Measurements from ENCODE around the gene DCDC2C.

Gene DCDC2C

DNA sequence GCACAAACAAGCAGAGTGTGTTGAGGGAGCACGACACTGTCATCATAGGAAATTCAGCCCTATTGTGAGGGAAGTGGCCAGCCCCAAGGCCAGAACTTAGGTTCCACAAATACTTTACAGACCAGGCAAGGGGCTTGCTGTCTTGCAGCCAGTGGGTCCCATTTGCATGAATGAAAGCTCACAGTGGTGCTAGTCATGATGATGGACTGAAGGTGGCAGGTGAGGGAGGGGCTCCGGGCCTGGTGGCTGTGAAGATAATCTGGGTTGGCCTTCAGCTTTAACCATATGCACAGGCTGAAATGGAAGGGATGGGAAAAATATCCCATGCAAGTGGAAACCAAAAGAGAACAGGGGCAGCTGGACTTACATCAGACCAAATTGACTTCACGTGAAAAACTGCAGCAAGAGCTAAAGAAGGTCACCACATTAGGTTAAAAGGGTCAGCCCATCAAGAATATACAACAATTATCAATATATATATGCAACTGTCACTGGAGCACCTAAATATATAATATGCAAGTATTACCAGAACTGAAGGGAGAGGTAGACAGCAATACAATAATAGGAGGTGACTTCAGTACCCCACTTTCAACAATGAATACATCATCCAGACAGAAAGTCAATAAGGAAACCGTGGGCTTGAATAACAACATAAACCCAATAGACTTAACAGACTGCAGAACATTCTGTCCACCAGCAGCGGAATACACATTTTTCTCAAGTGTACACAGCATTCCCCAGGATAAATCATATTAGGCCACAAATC is 39.6 kb downstream of the DCDC2C start:
- no peak for DNase-seq (ENCODE audit: extremely low read depth in 1 of 2, low read depth in 1 of 2)

DNA sequence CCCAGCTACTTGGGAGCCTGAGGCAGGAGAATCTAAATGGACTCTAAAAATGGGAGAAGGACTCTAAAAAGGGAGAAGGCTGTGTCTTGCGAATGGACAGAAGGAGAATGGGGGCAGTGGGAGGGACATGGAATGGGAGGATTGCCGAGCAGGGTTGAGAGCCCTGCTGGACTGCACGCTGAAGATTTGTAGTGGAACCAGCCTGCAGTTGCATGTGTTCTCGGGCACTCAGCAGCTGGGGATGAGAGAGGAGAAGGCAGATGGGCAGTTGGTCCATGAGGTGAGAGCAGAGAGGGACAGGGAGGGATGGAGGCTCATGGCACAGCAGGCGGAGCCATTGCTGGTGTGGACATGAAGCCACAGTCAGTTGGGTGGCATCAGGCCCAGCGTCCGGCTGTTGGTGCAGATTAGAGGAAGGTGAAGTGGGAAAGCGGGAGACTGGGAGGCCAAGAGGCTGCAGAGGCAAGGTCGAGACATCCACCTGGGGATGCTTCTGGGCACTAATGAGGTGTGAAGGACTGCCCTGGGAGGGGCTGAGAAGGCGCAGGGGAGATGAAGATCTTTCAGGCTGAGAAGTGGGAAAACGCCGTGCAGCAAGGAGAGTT is 40.7 kb downstream of the DCDC2C start:
- DNase-seq (ENCODE audit: extremely low read depth in 1 of 2, low read depth in 1 of 2) = no peak

DNA sequence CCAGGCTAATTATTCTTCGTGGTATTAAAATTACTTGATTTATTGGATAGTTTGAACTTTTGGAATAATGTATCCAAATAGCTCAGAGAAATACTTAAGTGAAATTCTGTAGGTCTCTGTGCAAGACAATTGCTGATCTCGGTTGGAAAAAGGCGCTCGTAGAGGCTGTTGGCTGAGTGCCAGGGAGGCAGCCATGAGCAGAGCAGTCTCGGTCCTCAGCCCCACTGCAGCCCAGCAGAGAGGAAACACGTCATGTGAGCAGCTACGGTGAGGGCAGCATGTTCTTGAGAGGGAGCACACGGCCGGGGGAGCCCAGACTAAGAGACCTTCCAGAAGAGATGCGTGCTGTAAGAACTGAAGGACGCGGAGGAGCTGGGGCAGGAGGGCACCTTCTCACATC is 42.5 kb downstream of the DCDC2C start:
- no peak for DNase-seq (ENCODE audit: extremely low read depth in 1 of 2, low read depth in 1 of 2)

DNA sequence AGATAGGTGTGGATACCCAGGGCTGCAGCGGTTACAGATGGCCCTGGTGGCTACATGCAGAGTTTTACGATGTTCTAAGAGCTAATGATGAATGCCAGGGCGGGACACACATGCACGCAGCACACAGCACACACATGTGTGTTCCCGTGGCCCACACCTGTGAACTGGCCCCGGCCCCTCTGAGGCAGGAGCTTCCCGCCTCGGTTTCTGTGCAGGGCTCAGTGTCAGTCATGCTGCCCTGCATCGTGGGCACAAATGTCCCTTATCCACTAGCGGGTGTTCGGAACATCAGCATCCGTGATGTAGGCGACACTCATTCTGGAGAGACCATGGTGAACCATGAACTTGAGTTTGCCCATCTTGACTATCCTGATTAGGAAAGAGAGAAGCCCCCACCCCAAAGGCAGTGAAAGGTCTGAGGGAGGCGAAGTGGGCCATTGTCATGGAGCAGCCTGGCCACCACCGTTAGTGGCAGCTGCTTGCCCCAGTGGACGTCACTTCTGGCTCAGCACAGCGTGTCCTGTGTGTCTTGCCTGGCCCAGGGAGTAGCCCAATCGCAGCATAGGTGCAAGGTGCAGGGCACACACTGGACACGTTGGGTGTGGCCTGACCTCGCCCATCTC is 43.8 kb downstream of the DCDC2C start:
- DNase-seq (ENCODE audit: extremely low read depth in 1 of 2, low read depth in 1 of 2) = no peak

DNA sequence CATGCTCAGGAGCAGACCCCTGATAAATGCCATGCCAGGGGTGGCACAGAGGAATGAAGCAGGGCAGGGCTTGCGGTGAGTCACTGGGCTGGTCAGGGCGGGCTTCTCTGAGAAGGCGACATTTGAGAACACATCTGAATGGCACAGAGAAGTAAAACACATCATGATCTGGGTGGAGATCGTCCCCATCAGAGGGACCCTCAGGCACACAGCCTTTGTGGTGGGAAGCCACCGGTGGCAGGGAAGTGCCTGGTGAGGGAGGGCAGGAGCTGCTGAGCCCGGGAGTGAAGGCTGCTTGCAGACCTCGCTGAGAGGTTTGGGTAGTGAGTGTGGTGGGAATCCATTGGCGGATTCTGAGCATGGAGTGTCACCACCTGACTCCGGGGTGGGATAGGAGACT is 44.5 kb downstream of the DCDC2C start:
- no peak for DNase-seq (ENCODE audit: extremely low read depth in 1 of 2, low read depth in 1 of 2)

DNA sequence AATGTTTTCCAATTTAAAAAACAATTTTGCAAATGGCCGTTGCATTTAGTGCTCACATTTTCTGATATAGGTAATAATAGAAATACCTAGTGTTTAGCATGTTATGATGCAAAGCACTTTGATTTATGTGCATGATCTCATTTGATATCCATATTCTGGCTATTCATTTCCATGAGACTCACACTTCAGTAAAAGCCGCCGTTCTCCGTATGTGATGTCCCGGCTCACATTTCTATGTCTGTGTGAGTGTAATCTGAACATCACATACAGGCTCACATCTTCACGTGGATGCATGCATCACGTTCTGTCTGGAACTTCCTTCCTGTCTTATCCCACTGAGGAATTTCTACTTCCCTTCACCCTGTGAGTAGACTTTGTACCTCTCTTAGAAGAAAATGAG is 45.8 kb downstream of the DCDC2C start:
- no peak for DNase-seq (ENCODE audit: extremely low read depth in 1 of 2, low read depth in 1 of 2)

DNA sequence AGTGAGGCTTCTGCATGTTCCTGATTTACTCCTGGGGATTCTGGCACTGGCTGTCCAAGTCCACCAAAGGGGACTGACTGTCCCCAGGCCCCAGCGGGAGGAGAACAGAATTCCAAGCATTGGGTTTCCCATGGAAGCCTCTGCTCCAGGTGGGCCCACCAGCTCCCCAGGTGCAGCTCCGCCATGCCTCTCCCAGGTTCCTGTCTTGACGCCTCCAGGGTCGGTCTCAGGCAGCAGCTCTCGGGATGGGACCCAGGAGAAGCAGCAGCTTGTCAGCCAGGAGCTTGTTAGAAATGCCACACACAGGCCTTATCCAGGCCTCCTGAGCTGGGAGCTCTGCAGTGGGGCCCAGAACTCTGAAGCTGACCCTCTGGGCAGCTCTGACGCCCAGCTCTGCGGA is 47.9 kb downstream of the DCDC2C start:
- no peak for DNase-seq (ENCODE audit: extremely low read depth in 1 of 2, low read depth in 1 of 2)

DNA sequence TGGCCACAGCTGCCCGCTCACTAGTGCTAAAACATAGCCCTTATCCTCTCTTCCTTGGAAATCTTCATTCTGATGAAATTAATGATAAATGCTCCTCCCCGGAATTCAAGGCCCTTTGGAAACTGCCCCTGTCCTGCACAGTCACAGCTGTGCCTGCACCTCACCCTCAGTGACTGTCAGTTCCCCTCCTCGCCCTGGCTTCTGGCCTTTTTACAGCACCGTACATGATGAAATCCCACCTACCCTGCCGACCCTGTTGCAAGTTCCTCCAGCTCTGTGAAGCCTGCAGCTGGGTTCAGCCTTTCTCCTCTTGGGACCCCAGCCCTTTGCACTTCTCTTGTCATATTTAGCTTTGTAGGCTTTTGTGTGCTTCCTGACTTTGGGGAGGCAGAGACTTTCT is 48.4 kb downstream of the DCDC2C start:
- DNase-seq (ENCODE audit: extremely low read depth in 1 of 2, low read depth in 1 of 2) = no peak

DNA sequence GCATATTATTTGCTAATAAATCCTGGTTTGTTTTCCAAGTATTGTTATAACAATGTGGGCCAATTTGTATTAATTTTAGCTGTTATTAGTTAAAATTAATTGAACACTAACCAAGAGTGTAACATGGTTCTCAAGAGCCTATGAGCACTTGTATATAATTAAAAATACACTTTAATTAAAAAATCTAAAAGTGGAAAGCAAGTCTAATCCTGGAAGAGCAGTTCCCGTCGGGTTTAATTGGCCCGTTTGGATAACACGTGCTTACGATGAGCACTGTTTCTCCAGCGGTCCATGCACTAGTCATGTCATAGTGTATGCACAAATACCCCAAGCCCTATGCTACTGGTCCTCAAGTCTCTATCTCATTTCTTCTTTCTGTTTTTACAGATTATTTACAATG is 49.0 kb downstream of the DCDC2C start:
- no peak for DNase-seq (ENCODE audit: extremely low read depth in 1 of 2, low read depth in 1 of 2)

DNA sequence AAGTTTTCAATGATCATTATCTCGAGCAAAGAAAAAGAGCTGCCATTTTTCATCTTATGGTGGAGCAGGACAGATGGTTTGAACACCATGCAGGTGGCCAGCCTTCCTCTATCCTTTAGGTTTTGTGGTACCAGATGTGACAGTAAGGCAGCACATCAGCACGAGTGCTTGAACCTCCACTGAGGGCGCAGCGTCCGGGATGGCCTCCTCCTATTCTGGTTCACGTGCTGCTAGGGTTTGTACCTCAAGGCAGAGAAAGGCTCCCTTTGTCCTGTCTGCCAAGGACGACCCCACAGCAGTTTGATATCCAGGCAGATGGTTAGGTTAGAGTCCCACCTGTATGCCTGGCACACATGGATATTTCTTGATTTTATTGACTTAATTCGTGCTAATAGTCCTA is 50.2 kb downstream of the DCDC2C start:
- DNase-seq (ENCODE audit: extremely low read depth in 1 of 2, low read depth in 1 of 2) = no peak

DNA sequence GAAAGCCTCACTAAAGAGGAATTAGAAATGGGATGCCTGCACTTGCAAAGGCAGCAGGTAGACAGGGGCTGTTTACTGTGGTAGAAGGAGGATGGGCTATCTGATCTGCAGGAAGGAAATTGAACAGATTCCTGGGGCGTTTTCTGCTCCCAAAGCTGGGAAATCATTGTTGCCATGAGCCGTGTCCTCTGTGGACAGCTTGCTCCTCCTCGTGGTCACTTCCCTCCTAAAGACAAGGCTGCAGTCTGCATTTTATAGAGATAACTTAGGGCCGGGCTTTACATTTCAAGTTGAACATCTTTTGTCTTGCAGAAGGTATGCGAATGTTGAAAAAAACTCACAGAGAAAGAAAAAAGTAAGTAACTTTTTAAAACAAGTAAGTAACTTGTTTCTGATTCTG is 50.9 kb downstream of the DCDC2C start:
- DNase-seq (ENCODE audit: extremely low read depth in 1 of 2, low read depth in 1 of 2) = no peak

DNA sequence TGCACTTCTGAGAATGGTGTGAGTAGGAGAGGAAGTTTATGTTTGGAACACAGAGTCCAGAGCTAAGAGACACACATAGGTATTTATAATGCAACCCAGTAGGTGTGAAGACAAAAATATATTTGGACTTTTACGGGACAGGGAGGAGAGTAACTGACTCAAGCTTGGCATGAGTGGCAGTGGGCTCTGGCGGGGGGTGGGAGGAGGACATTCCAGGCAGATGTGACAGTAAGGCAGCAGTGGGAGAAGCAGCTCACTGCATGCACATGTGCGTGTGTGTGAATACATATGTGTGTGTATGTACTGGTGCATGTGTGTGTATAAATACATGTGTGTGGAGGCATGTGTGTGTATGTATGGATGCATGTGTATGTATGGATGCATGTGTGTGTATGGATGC is 51.4 kb downstream of the DCDC2C start:
- DNase-seq (ENCODE audit: extremely low read depth in 1 of 2, low read depth in 1 of 2) = no peak

DNA sequence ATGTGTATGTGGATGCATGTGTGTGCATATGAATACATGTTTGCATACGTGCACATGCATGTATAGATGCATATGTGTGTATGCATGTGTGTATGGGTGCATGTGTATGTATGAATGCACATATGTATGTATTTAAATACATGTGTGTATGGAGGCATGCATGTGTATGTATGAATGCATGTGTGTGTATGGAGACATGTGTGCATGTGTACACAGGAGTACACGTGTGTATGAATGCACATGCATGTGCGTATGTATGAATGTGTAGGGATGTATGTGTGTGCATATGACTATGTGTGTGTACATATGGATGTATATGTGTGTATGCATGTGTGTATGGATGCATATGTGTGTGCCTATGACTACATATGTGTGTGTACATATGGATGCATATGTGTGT is 51.9 kb downstream of the DCDC2C start:
- no peak for DNase-seq (ENCODE audit: extremely low read depth in 1 of 2, low read depth in 1 of 2)

DNA sequence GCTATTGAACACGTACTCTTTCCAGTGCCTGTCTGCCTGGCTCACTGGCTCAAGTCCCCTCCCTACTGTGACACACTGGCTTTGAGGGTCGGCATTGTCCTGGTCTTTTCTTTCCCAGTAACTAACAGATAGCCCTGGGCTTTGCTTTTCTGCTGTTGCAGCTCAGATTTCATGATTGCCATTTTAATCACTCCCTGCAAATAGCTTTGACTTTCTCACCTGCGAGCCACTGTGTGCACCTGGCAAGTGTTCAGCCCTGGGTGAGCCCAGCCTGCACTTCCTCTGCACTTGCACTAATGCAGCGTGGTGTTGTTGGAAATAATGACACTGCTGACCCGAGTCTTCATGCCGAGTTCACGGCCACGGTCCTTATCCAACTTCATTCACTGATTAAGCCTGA is 52.9 kb downstream of the DCDC2C start:
- no peak for DNase-seq (ENCODE audit: extremely low read depth in 1 of 2, low read depth in 1 of 2)

DNA sequence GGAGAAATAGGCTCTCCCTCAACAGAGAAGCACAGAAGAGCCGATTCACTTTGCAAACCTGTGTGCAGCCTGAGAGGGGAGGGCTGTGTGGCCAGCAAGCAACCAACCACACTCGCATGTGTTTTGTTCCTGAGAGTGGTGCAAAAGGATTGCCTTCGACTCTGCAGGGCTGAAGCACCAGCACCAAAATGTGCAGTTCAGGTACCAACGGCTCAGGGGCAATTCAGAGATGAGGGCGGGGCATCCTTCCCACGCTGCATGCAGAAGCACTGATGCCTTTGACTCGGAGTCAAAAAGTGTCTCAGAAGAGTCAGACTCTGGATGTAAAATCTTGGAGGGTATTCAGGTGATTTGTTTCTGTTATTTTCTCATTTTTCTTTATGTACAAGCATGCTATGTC is 55.5 kb downstream of the DCDC2C start:
- no peak for DNase-seq (ENCODE audit: extremely low read depth in 1 of 2, low read depth in 1 of 2)

DNA sequence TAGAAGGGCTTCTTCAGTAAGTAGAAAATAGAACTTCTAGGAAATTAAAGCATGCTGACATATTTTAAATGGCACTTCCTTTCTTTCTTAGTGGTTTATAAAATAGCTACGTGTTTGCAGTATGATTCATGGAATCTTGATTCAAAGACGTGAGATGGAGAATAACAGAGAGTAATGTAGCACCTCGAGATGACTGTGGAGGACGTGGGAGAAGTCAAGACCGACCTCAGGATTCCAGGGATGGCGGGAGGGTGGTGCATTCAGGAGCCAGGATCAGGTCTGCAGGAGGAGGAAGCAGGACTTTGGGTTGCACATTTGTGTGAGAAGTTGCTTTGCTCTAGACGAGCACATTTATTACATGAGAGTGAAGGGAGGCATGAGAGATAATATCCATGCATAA is 56.0 kb downstream of the DCDC2C start:
- DNase-seq (ENCODE audit: extremely low read depth in 1 of 2, low read depth in 1 of 2) = no peak

DNA sequence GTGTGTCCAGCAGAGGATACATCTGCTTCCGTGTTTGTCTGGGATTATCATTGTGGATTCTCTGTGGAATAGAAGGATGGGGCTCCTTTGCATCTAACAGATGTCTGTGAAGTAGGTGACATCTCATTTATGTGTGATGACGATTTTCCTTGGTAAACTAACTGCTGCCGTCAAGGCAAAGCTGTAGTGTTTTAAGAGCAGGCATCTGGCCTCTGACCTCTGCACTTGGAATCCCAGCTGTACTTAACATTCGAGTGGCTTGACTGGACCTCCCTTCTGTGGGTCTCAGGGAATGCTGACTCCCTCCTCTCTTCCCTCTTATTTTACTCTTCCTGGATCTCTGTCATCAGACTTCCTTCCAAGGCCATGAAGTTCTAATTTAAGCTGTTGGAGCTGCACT is 56.4 kb downstream of the DCDC2C start:
- DNase-seq (ENCODE audit: extremely low read depth in 1 of 2, low read depth in 1 of 2) = no peak

DNA sequence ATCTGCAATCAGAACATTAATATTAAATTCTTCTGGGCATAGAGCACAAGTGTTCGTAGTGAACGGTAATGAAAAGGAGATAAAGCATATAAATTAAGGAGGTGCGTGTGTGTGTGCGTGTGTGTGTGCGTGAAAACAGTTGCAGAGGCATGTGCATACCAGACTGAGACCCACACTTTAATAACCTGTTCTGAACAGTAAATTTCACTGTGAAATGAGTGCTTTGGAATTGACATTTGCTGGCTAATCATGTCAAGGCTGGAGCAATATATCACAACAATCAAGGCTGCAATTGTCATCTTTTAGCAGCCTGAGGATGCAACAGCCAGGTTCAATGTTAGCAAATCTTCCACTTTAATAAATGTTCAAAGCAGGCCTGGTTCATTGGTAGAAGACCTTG is 57.9 kb downstream of the DCDC2C start:
- no peak for DNase-seq (ENCODE audit: extremely low read depth in 1 of 2, low read depth in 1 of 2)

DNA sequence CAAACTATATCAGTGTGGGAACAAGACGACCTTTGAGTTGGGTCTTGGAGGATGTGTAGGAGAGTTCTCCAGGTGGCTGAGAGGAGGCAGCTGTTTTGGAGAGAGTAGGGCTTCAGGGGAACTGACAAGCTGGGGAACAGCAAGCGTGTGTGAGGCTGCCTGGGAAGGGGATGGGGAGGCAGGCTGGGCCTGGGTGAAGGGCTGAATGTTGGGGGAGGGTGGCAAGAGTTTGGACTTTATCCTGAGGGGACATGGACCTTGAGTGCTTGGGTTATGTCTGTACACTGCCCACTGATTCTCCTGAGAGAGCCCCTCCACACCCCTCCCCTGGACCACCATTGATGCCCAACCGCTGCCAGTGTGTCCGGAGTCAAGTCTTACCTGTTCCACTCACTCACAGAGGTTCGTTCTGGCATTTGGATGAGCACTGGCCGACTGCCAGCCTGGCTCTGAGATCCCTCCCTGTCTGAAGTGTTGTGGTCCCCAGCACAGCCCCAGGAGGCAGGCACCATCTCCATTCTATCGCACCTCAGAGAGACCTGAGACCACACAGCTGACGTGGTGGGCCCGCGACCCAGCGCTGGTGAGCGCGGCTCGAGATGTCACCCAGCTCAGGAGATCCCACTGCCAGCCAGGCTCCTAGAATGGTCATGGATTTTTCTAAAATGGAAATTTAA is 59.5 kb downstream of the DCDC2C start:
- DNase-seq (ENCODE audit: extremely low read depth in 1 of 2, low read depth in 1 of 2) = no peak

DNA sequence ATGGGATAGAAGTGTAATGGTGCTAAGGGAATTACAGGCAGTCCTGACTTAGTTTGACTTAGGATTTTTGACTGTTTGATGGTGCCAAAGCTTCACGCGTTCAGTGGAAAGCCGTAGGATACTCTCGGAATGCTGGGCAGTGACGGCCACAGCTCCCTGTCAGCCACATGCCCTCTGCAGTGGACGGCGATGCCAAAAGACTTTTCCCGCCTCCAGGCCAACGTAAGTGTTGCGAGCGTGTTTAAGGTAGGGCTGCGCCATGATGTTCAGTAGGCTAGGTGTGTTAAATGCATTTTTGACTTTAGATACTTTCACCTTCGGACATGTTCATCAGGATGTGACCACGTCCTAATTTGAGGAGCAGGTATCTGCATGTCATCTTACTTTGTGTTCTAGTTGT is 63.4 kb downstream of the DCDC2C start:
- no peak for DNase-seq (ENCODE audit: extremely low read depth in 1 of 2, low read depth in 1 of 2)

DNA sequence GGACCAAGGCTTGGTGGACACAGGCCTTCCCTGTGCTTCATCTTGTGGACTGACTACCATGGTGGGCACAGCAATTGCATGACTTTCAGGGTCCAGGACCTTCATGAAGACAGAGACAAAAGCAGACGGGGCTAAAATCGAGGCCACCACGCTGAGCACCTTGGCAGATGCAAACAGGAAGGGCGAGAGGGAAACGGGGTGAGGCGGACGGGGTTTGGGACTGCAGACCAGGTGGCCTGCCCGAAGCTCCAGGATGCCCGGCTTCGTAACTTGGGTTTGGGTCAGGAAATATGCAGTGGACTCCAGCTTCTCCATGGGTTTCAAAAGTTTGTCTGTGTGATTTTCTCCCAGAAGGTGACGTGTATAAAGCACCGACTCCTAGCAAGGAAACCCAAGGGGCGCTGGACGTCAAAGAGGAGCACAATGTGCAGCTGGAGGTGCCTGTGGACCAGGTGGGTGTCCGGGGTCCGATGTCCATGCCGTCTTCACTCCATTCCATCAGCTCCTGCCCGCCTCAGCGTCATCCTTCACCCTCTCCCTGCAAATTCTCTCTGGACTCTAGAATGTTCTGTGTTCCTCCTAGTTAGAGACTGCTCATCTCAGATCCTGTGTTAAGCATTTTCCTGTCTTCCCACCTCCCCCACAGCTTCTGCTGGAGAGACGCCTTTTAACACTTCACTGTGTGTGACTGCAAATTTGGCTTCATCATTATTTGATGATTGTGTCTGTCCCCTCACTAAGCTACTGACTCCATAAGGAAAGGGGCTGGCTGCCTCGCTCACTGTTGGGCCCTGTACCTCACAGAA is 65.8 kb downstream of the DCDC2C start:
- DNase-seq (ENCODE audit: extremely low read depth in 1 of 2, low read depth in 1 of 2) = no peak

Data from activated CD8-positive, alpha-beta memory T cell treated with anti-CD3 and anti-CD28 coated beads for 1 hour (primary cell).